Skin of body (tissue), 2 donors: ENCODE results near the gene VAMP8. TPM values are rescaled to one million over a fixed set of nuclear protein-coding genes. Genes with fewer than 3 reads are reported as not detected.
"Not testable (repeated sequence)": the region's sequence is repeated elsewhere in the genome, so short reads cannot be mapped to it uniquely, and the experiment has no call there.

Experiments used
- DNase-seq: peaks from one replicate; lab custom pipeline; 2025; lab: John Stamatoyannopoulos, UW
- total RNA-seq: library from RNA; depleted of rRNA; stranded (reverse); fragments of >200 nt; gene quantifications from one replicate; pipeline ENCODE4 v1.2.3, GENCODE V29; 2014

The VAMP8 gene
- total RNA-seq, 1 donor from 2014 or later: 32.4 TPM

DNA sequence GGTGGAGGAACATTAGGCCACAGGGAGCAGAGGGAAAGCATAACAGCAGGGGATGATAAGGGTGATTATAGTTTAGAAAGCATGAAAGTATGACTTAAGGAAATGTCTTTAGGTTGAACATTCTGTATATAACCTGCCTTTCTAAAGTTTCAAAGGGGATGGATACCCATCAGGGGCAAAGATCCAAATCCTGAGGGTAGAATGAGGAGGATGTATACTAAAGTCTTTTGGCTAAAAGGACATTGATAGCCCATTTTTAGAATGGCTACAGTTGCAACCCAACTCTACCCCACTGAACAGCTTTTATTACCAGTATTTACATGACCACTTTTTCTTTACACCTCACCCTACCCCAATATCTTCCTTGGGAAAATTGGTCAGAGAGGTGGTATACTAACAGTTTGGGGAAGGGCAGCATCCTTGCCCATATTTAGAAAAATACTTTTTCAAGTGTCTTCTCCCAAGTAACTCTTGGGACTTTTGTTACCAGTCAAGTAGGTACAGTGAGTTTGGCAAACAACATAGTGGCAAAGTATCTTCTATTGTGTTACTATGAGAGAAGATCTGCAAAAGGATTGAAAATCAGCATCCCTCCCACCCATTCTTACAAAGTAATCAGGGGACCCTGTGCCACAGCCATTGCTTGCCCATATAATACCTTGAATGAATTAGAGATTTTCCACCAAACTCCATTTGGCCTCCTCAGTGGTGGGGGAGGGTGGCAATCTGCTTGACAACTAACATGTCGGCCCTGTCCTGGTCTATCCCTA lies 30.1 kb upstream of the VAMP8 start:
- no peak for DNase-seq

DNA sequence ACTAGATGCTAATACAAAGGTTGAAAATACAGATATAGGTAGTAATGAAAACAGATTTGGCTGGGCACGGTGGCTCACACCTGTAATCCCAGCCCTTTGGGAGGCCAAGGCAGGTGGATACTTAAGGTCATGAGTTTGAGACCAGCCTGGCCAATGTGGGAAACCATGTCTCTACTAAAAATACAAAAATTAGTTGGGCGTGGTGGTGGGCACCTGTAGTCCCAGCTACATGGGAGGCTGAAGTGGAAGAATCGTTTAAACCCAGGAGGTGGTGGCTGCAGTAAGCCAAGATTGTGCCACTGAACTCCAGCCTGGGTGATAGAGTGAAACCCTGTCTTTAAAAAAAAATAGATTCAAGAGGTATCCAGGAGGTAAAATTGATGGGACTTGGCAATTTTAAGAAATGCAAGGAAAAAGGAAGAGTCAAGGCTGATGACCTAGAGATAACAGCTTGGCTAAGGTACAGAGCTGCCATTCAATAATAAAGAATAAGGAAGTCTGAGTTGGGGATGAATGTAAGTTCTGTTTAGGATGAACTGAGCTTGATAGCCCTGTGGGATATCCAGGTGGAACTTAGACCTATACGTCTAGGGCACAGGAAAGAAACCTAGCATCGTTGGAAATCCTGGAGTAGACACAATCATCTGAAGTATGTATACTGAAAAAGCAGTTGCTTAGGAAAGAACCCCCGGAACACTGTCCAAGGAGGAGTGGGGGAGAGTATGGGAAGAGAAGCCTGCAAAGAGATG lies 29.4 kb upstream of the VAMP8 start:
- DNase-seq: no peak

DNA sequence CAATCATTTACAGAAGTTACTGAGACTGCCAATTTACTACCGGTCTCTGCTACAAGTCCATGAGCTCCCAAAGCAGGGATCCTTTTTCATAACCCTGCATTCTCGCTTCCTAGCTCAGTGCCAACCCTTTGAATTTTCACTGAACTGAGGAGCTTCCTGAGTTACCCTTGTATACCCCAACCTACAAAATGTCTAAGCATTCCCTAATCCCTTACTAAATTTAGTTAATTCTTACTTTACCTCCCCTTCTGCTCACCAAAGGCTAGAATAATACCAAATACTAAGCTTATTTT lies 28.8 kb upstream of the VAMP8 start:
- no peak for DNase-seq

DNA sequence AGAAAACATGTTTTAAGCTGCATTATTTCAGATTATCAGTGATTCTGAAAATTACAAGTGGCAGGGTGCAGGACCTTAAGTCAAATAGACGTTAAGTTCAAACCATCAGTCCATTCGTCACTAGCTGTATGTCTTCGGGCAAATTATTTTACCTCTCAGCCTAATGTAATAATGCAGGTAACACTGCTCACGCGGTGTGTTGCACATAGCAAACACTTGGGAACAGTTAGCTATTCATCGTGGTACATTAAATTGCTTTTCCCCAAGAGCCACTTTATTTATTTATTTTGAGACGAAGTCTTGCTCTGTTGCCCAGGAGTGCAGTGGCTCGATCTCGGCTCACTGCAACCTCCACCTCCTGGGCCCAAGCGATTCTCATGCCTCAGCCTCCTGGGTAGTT lies 28.3 kb upstream of the VAMP8 start:
- no peak for DNase-seq

DNA sequence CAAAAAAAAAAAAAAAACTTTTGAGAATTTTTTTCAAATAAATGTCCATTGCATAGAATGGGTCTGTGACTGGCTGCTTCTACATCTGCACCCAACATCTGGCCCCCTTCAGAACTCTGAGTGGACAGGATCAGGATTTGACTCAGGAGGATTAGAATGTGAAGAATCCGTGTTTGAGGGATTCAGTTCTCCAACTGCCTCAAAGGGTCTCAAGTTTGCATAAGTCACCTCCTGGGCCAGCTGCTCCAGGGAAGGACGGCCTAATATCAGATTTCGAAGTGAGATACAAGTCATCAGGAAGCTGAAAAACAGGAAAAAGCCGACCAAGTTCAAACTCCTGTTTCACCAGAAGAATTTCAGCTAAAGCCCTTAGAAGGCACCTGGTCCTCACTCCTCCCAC lies 27.6 kb upstream of the VAMP8 start:
- DNase-seq: no peak

DNA sequence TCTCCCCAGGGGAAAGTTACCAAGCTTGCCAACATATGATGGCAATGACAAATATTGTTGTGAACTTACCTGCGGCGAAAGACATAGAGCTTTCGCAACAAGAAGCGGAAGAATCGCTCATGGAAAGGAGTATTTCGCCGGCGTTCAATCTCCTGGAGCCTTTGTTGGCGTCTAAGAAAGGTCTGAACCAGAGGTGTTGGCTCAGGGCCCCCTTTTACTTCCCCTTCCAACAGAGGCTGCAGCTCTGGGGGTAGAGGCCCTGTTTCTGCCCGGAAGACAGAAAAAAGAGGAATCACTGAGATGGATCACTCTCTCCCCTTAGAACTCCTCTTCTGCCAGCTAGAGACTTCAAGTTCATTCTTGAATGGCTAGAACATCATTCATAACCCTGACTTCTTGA lies 26.9 kb upstream of the VAMP8 start:
- DNase-seq: no peak

DNA sequence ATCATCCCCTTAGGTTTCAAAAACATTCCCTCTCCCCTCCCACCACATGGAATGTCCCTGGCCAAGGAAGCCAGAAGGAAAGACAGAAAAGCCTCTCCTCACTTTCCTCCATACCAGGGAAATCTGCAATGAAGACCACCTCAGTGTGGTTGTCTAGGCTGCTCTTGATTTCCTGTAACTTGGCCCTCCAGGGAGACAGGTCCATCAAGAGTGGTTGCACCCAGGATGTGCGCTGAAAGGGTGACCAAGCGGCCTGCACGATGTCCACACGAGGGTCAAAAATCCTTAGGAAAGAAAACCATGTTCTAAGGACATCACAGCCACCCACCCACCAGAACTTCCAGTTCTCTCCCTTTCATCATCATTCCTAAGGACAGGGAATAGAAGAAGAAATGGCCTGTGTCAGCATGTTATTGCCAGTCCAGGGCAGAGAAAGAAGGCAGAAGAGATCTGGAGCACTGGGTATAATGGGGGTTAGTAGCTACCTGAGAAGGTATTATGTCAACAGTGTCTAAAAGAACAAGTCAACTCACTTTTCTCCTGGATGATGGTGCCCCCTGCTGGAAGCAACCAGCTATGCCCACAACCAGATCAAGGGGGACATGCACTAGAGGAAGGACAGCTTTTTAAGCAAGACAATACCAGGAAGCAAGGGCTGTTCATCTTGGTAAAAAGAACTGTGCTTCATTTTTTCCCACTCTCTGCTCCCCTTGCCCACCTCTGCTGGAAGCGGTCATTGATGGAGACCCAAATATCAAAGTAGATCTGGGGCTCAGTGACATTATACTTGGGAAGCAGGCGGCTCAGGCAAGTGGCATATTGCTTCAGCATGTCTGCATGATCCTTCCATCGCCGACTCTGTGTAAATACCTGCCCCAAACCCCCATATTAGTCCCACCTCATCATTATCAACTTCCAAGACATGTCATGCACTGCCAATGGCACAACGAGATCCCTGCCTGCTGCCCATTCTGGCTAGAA lies 25.4 kb upstream of the VAMP8 start:
- peak; percentile 66 for DNase-seq

DNA sequence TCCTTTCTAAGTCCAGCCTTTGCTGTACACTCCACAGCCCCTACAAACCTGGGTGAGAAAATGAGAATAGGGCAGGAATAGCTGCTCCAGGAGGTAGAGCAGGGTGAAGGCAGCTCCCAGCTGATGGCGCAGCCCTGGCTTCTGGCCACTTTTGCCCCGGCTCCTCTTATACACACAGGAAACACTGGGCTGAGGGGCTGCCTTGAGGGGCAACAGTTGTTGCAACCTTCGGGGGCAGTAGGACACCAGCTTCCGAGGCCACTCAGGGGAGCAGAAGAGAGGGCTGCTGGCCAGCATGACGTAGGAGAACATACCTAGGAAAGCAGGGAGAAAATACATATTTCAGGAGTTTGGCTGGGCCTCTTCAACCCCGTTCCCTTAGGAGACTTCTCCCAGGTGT lies 24.2 kb upstream of the VAMP8 start:
- DNase-seq: no peak

DNA sequence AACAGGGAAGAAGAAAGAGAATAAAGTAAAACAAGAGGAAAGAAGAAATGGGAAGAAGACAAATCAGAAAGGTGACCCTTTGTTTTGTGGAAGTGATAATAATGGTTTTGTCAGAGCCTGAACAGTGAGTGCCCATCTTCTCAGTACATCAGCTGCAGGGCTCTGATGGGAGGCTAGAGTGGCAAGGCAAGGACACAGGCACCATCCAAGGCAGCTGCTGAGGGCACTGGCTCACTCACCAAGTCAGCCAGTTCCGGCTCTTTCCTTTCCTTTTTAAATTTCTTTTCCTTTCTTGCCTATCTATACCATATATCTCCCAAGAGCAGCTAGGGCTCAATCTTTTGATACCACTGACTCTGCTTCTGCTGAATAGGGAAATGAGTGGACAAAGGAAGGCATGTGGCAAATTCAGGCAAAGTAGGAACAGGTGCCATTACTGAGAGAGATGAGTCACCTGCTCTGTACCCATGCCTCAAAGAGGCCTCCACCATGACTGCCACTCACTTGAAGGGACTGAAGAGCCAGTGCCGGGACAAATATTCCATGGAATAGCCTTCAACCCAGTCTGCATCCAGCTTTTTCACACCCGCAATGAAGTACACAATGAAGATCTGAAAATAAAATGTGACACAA lies 22.3 kb upstream of the VAMP8 start:
- DNase-seq: no peak

DNA sequence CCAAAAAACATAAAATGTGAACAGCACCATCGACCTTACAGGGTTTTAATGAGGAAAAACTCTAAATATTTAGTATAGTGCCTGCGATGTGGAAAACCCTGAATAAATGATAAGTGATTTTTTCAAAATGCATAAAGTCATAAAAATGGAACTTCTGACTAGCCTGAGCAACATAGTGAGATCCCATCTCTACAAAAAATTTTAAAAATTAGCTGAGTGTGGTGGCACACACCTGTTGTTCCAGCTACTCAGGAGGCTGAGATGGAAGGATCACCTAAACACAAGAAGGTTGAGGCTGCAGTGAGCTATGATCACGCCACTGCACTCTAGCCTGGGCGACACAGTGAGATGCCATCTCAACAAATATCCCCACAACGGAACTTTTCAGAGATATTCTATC lies 20.3 kb upstream of the VAMP8 start:
- DNase-seq: no peak

DNA sequence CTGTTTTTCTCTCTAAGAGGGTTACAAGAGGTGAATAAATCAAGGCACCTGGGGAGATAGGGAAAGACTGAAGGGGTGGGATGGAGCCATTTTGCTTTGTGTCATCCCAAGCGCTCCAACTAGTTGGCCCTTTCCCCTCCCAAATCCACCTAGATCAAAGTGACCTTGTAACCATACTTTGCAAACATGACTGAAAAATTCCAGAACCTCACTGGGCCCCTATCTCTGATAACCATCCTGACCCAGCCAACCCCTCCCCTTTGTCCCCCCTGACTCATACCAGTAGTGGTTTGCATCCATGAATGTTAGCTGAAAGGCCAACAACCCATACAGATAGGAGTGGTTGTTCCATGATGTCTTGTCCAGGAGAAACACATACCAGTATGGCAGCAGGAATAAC lies 19.2 kb upstream of the VAMP8 start:
- no peak for DNase-seq

DNA sequence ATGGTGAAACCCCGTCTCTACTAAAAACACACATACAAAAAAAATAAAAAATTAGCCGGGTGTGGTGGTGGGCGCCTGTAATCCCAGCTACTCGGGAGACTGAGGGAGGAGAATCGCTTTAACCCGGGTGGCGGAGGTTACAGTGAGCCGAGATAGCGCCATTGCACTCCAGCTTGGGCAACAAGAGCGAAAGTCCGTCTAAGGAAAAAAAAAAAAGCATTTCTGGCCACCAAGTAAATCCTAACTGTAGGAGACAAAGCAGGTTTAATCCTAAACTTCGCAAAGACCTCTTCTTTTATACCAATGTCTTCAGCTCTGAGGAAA lies 17.0 kb upstream of the VAMP8 start:
- not testable (repeated sequence) for DNase-seq

DNA sequence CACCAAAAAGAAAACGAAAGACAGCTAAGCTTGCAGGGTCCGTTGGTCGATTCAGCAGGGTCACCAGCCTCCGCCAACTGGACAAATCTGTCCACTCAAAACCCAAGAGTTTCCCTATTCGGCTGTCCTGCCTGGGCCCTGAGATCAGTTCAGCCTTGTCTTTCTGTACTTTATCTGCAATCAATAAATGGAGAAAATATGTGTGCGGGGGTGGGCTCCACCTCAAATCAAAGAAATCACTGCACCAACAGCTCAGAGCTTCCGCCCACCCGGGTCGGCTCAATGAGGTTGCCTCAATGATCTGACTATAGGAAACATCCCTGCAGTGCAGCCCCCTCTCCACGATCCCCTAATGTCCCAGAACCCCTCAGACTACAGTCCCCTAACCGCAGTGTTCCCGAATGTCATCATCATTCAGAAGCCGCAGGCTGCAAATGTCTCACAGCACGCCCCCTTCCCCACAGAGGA lies 16.5 kb upstream of the VAMP8 start:
- DNase-seq: no peak

DNA sequence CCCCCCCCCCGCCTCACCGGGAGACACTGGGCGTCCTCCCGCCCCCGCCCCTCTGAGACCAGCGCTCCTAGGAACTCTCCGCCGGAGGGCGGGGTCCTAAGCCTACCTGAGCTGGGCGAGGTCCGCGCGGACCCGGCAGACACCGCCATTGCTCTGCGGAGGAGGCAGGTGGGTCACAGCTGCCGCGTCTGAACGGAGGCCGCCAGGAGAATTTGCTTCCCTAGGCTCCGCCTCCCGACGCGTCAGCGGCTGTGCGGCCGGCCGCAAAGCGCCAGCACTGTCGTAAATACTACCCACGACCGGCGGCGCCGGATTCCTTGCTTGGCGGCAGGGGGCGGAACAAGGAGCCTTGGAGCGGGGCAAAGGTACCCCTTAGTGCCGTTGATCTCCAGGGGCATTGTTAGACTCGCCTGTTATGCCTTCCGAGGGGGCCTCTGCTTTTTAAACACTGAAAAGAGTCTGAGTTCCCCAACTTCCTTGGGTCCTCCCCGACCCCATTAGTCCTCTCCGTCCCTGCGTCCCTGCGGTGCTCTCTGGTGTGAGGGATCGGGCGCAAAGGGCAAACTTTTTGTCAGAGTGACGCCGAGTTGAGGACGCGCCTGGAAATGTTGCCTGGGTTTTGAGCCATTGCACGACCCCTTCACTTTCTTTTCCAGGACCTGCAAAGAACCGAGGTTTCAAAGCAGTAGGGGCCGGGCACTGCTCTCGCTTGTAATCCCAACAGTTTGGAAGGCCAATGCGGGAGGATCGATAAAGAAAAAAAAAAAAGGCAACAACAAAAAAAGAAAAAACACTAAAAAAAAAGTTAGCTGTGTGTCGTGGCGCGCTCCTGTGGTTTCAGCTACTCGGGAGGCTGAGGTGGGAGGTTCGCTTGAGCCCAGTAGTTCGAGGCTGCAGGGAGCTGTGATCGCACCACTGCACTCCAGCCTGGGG lies 15.8 kb upstream of the VAMP8 start, which contains the start of gene GGCX:
GGCX (minus strand) TSS at position 214 of the 933 bp plus-strand sequence; CDS start at position 149, 65 bp downstream.
- DNase-seq: peak; percentile 89

DNA sequence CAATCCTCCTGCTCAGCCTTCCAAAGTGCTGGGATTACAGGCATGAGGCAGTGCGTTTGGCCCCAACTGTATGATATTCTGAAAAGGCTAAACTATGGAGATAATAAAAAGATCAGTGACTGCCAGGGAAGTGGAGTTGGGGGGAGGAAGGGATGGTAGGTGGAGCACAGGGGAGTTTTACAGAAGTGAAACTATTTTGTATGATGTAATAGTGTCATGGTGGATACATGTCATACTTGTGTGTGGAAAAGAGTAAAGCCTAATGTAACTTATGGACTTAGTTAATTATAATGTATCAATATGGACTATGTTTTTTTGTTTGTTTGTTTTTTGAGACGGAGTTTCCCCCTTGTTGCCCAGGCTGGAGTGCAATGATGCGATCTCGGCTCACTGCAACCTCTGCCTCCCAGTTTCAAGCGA lies 13.2 kb upstream of the VAMP8 start:
- DNase-seq: no peak

DNA sequence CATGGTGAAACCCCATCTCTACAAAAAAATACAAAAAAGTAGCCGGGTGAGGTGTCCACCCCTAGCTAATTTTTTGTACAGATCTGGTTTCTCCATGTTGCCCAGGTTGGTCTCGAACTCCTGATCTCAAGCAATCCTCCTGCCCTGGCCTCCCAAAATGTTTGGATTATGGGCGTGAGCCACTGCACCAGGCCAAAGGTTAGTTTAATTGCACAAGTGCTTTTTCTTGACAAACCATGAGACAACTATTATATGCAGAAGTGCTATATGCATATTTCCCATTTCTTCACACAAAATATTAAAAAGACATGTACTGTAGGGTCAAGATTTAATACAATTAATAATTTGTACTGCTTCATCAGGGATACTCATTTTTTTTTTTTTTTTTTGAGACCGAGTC lies 11.1 kb upstream of the VAMP8 start:
- DNase-seq: no peak

DNA sequence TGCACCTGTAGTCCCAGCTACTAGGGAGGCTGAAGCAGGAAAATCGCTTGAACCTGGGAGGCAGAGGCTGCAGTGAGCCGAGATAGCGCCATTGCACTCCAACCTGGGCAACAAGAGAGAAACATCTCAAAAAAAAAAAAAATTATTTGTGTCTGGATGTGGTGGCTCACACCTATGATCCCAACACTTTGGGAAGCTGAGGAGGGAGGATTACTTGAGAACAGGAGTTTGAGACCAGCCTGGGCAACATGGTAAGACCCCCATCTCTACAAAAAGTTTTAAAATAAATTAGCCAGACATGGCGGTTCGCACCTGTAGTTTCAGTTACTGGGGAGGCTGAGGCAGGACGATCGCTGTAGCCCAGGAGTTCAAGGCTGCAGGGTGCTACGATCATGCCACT lies 1.6 kb upstream of the VAMP8 start:
- no peak for DNase-seq

DNA sequence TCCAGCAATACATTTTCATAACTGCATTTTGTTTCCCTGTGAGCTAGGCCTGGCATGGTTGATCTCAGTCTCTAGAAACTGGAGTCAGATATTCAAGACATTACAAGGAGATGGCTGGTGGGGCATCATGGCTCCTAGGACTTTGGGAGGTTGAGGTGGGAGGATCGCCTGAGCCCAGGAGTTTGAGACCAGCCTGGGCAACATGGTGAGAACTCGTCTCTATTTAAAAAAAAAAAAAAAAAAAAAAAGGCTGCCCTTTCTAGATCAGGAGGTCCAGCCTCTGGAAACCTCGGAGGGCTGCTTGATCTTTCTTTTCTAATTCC lies 362 bp upstream of the VAMP8 start:
- no peak for DNase-seq

DNA sequence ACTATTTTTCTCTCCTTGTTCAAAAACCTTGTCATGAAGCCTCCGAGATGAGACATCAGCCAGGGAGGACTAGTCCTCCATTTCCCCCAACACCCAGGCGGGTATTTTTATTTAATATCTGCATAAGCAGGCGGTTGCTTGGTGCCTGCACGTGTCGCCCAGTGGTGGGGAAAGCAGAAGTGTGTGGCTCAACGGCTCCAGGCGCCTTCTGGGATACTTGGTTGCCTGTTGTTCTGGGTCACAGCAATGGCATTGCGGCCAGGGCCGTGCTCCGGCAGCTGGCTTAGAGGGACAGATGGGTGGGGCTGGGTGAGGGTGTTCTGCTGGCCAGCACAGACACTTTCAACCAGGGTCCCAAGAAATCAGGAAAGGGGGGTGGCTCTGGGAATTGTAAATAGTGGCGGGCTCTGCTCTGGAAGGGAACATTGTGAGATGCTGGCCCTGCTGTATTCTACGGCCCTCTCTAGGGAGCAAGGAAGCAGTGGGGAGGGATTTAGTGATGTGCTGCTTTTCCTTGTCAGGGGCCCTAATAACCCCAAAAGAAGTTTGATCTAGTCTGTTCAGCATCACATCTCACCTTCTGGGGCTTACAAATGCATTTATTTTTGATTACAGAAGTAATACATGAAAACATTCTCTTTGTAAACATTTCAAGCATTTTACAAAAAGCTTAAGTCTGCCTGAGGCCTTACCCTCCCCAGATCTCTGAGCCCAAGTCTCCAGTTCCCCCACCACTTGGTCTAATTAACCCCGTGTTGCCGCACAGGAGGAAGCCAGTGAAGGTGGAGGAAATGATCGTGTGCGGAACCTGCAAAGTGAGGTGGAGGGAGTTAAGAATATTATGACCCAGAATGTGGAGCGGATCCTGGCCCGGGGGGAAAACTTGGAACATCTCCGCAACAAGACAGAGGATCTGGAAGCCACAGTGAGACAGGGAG lies 1.1 kb downstream of the VAMP8 start:
- DNase-seq: no peak
